IMR-90 (cell line): ENCODE data around the gene DYRK1A. TPM values are rescaled to one million over a fixed set of nuclear protein-coding genes. Genes with fewer than 3 reads are reported as not detected.

Source experiments
- ATAC-seq: fragments of 200-7000 bp; cut with Tn5 transposase; 2 replicates; pipeline ENCODE4 v1.9.1; 2020; ENCODE audit warnings: low read depth, mild to moderate bottlenecking, moderate library complexity
- BruUV-seq: library from RNA; stranded (reverse); fragments of 400-500 nt; replicated peaks from 2 replicates; lab custom pipeline; 2021; lab: Mats Ljungman, UMichigan
- CTCF ChIA-PET: fragments of 300-600 bp; formaldehyde crosslinking; extraction: SDS; loops from one replicate; lab custom pipeline; 2021; ENCODE audit warnings: antibody characterized with exemption; lab: Yijun Ruan, JAX
- POLR2A ChIA-PET: fragments of 300-600 bp; sonication (Branson Sonifier 250); formaldehyde crosslinking; loops from one replicate; lab custom pipeline; 2022; ENCODE audit warnings: antibody characterized with exemption; ENCODE audit not compliant: unreplicated experiment; lab: Charles Lee
- DNase-seq: peaks from one replicate; pipeline ENCODE4 v3.0.0; 2013
- H2AFZ ChIP-seq: replicated peaks from 2 replicates; pipeline ENCODE3; 2013; ENCODE audit warnings: low read length, mild to moderate bottlenecking; ENCODE audit not compliant: poor library complexity
- H2AK5ac ChIP-seq: 2 replicates; pipeline ENCODE4 v1.6.1; 2013; ENCODE audit warnings: low read depth, low read length, inconsistent platforms
- H2AK9ac ChIP-seq: replicated peaks from 2 replicates; pipeline ENCODE3; 2013; ENCODE audit warnings: mild to moderate bottlenecking, low read depth, low read length, moderate library complexity; ENCODE audit not compliant: poor library complexity
- H2BK120ac ChIP-seq: 2 replicates; pipeline ENCODE4 v1.6.1; 2013; ENCODE audit warnings: low read depth, low read length, inconsistent platforms
- H2BK15ac ChIP-seq: 3 replicates; pipeline ENCODE4 v1.6.1; 2013; ENCODE audit warnings: low read depth, low read length, inconsistent platforms
- H2BK20ac ChIP-seq: 2 replicates; pipeline ENCODE4 v1.6.1; 2013; ENCODE audit warnings: low read depth, mild to moderate bottlenecking, inconsistent platforms, low read length, moderate library complexity
- H2BK5ac ChIP-seq: 2 replicates; pipeline ENCODE4 v1.6.1; 2013; ENCODE audit warnings: mild to moderate bottlenecking, low read depth, low read length, inconsistent platforms; ENCODE audit not compliant: poor library complexity, severe bottlenecking
- H3K14ac ChIP-seq: replicated peaks from 2 replicates; pipeline ENCODE4 v1.6.1; 2013; ENCODE audit warnings: low read depth, low read length, inconsistent platforms
- H3K18ac ChIP-seq: 2 replicates; pipeline ENCODE4 v1.6.1; 2013; ENCODE audit warnings: low read depth, low read length, control low read depth
- H3K23ac ChIP-seq: 2 replicates; pipeline ENCODE4 v1.6.1; 2013; ENCODE audit warnings: low read depth, low read length, inconsistent platforms
- H3K27ac ChIP-seq: 2 replicates; pipeline ENCODE4 v1.5.1; 2013; ENCODE audit warnings: mild to moderate bottlenecking, control low read depth, low read length; ENCODE audit not compliant: insufficient read depth
- H3K27me3 ChIP-seq: 2 replicates; pipeline ENCODE4 v1.6.1; 2013; ENCODE audit warnings: low read length; ENCODE audit not compliant: control insufficient read depth, insufficient read depth
- H3K36me3 ChIP-seq: 2 replicates; pipeline ENCODE4 v1.6.1; 2013; ENCODE audit warnings: low read length, mixed read lengths; ENCODE audit not compliant: control insufficient read depth, insufficient read depth
- H3K4ac ChIP-seq: 2 replicates; pipeline ENCODE4 v1.6.1; 2013; ENCODE audit warnings: low read depth, low read length, inconsistent platforms
- H3K4me1 ChIP-seq: 2 replicates; pipeline ENCODE4 v1.6.1; 2013; ENCODE audit warnings: low read length, mixed read lengths; ENCODE audit not compliant: control insufficient read depth, insufficient read depth
- H3K4me2 ChIP-seq: 2 replicates; pipeline ENCODE4 v1.6.1; 2013; ENCODE audit warnings: low read depth, mild to moderate bottlenecking, control low read depth, low read length, moderate library complexity
- H3K4me3 ChIP-seq: 2 replicates; pipeline ENCODE4 v1.5.1; 2013; ENCODE audit warnings: low read depth, mild to moderate bottlenecking, control low read depth, low read length, moderate library complexity; ENCODE audit not compliant: insufficient read depth
- H3K56ac ChIP-seq: 2 replicates; pipeline ENCODE4 v1.6.1; 2013; ENCODE audit warnings: low read length, inconsistent platforms; ENCODE audit not compliant: insufficient read depth; ENCODE audit errors: extremely low read depth
- H3K79me1 ChIP-seq, 2 experiments: 2 replicates each; pipeline ENCODE4 v1.6.1; 2013; ENCODE audit warnings: low read length in 2 of 2, inconsistent platforms in 1 of 2, low read depth in 1 of 2
- H3K9ac ChIP-seq: 2 replicates; pipeline ENCODE4 v1.6.1; 2013; ENCODE audit warnings: low read depth, low read length, control low read depth
- H3K9me1 ChIP-seq: 2 replicates; pipeline ENCODE4 v1.6.1; 2013; ENCODE audit warnings: low read length, inconsistent platforms; ENCODE audit not compliant: insufficient read depth
- H3K9me3 ChIP-seq: 2 replicates; pipeline ENCODE4 v1.6.1; 2013; ENCODE audit warnings: low read length; ENCODE audit not compliant: control insufficient read depth, insufficient read depth
- H4K20me1 ChIP-seq: 2 replicates; pipeline ENCODE4 v1.6.1; 2013; ENCODE audit warnings: low read length, inconsistent platforms; ENCODE audit not compliant: insufficient read depth
- H4K5ac ChIP-seq: 2 replicates; pipeline ENCODE4 v1.6.1; 2013; ENCODE audit warnings: mild to moderate bottlenecking, low read depth, low read length, control low read depth
- H4K8ac ChIP-seq, 2 experiments: 2 replicates each; pipeline ENCODE4 v1.6.1; 2013; ENCODE audit warnings: low read depth in 2 of 2, low read length in 2 of 2, control low read depth in 1 of 2, inconsistent platforms in 1 of 2
- H4K91ac ChIP-seq: 2 replicates; pipeline ENCODE4 v1.6.1; 2013; ENCODE audit warnings: low read depth, low read length, inconsistent platforms; ENCODE audit not compliant: insufficient read depth
- CEBPB ChIP-seq: IDR thresholded peaks from 2 replicates; pipeline ENCODE4 v1.6.1; 2012; ENCODE audit warnings: low read depth, low read length, improper control_type of control experiment
- FOS ChIP-seq: fragments of 150-350 bp; IDR thresholded peaks from 2 replicates; pipeline ENCODE4 v1.6.1; 2016; ENCODE audit warnings: low read depth, low read length
- MXI1 ChIP-seq: IDR thresholded peaks from 2 replicates; pipeline ENCODE4 v1.6.1; 2012; ENCODE audit warnings: low read depth, mild to moderate bottlenecking, low read length, moderate library complexity, borderline replicate concordance
- NFE2L2 ChIP-seq: fragments of 150-350 bp; IDR thresholded peaks from 2 replicates; pipeline ENCODE4 v1.6.1; 2016; ENCODE audit warnings: low read depth, mild to moderate bottlenecking, low read length
- POLR2A ChIP-seq: IDR thresholded peaks from 2 replicates; pipeline ENCODE4 v1.6.1; 2012; ENCODE audit warnings: mild to moderate bottlenecking, low read depth, low read length
- RAD21 ChIP-seq: IDR thresholded peaks from 2 replicates; pipeline ENCODE4 v1.6.1; 2012; ENCODE audit warnings: low read length, improper control_type of control experiment
- WGBS, 2 experiments: methylation state at CpG; one replicate each; pipeline versions ENCODE4 v1.1.5 to v1.1.7; 2013; ENCODE audit warnings: missing lambda C conversion rate in 2 of 2; ENCODE audit not compliant: insufficient read length in 1 of 2; ENCODE audit errors: extremely low coverage in 2 of 2; 5-methylcytosine and 5-hydroxymethylcytosine counted together
- dilution Hi-C: fragments of 300-500 bp; cut with HindIII; formaldehyde crosslinking; loops from one replicate; pipeline ENCODE4 v1.14.3; 2018; ENCODE audit warnings: low sequenced_read_pairs; ENCODE audit not compliant: unreplicated experiment
- in situ Hi-C: fragments of 300-500 bp; cut with MboI; formaldehyde crosslinking; loops from 3 replicates; pipeline ENCODE4 v1.14.3; 2019; ENCODE audit warnings: low sequenced_read_pairs, inconsistent platforms, mixed read lengths
- intact Hi-C: fragments of 100-400 bp; cut with micrococcal nuclease; formaldehyde crosslinking; loops from 2 replicates; pipeline ENCODE4 v1.10.0; 2022
- polyA plus RNA-seq, 3 experiments: library from polyadenylated mRNA; depleted of rRNA; stranded (reverse); fragments of >200 nt; gene quantifications; 2 replicates each; pipeline ENCODE4 v1.2.3, GENCODE V29; 2012; ENCODE audit warnings: low replicate concordance in 1 of 3
- total RNA-seq: library from RNA; depleted of rRNA; stranded (reverse); fragments of >200 nt; gene quantifications from 2 replicates; pipeline ENCODE4 v1.2.3, GENCODE V29; 2012
- TF ChIP-seq, protein P1 (sequence below): fragments of 150-350 bp; IDR thresholded peaks from 2 replicates; pipeline ENCODE4 v1.6.1; 2017; ENCODE audit warnings: mild to moderate bottlenecking, antibody characterized with exemption, low read length, low read depth
- TF ChIP-seq, protein P2 (sequence below): conservative IDR thresholded peaks from 2 replicates; pipeline ENCODE4 v1.5.1; 2012; ENCODE audit warnings: mild to moderate bottlenecking, low read depth, low read length, improper control_type of control experiment

Gene DYRK1A
- total and polyA plus RNA-seq, 2 of the 4 experiments (the other 2 are of a cell fraction) = 18.6 to 50.5 TPM

GRCh38 chr21:37425684-37426083 lies 59.1 kb downstream of the DYRK1A start:
- Histone ChIP-seq H3K9me1 (peaks cover 13% of the 10 kb centered on the region), H3K23ac (peak overlapping the region; percentile 3; the same call in 1 of the 2 replicates), H2AK5ac (no peak overlapping the region), H2BK120ac (no peak overlapping the region), H2BK5ac (no peak overlapping the region), H3K4ac (no peak overlapping the region), H2BK15ac (no peak overlapping the region), H3K27me3 (no peaks in the 10 kb centered on the region), H2AFZ (no peak overlapping the region), H3K27ac (no peak overlapping the region), H3K18ac (no peak overlapping the region), H3K56ac (no peak overlapping the region), H3K4me3 (no peak overlapping the region), H2BK20ac (no peak overlapping the region), H2AK9ac (no peak overlapping the region), H3K9me3 (no peaks in the 10 kb centered on the region; the same call in 1 of the 2 replicates), H3K4me2 (no peak overlapping the region), H3K36me3 (peaks cover 13% of the 10 kb centered on the region), H4K91ac (no peak overlapping the region), H4K5ac (no peak overlapping the region; the same call in 1 of the 2 replicates), H3K14ac (no peak overlapping the region), H3K4me1 (peaks cover 4% of the 10 kb centered on the region), H4K8ac (no peak overlapping the region), H3K9ac (no peak overlapping the region), H3K79me1 (peaks cover 43 to 59% of the 10 kb centered on the region in 2 experiments), H4K20me1 (peaks cover 33% of the 10 kb centered on the region)
- dilution Hi-C loops = no loop called here
- BruUV-seq = no TSS peak
- intact Hi-C loops = no loop called here
- DNase-seq (no peak), ATAC-seq (no peak)
- POLR2A ChIA-PET = no interaction called here
- in situ Hi-C loops = no loop called here
- TF ChIP-seq FOS (no peak), CEBPB (no peak), NFE2L2 (no peak), POLR2A (no peak), RAD21 (no peak), MXI1 (no peak)
- TF ChIP-seq, protein P1, sequence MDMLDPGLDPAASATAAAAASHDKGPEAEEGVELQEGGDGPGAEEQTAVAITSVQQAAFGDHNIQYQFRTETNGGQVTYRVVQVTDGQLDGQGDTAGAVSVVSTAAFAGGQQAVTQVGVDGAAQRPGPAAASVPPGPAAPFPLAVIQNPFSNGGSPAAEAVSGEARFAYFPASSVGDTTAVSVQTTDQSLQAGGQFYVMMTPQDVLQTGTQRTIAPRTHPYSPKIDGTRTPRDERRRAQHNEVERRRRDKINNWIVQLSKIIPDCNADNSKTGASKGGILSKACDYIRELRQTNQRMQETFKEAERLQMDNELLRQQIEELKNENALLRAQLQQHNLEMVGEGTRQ = no peak
- TF ChIP-seq, protein P2, sequence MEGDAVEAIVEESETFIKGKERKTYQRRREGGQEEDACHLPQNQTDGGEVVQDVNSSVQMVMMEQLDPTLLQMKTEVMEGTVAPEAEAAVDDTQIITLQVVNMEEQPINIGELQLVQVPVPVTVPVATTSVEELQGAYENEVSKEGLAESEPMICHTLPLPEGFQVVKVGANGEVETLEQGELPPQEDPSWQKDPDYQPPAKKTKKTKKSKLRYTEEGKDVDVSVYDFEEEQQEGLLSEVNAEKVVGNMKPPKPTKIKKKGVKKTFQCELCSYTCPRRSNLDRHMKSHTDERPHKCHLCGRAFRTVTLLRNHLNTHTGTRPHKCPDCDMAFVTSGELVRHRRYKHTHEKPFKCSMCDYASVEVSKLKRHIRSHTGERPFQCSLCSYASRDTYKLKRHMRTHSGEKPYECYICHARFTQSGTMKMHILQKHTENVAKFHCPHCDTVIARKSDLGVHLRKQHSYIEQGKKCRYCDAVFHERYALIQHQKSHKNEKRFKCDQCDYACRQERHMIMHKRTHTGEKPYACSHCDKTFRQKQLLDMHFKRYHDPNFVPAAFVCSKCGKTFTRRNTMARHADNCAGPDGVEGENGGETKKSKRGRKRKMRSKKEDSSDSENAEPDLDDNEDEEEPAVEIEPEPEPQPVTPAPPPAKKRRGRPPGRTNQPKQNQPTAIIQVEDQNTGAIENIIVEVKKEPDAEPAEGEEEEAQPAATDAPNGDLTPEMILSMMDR = no peak
- WGBS, 2 experiments = no CpG with 5 or more reads among the region's 2 CpGs
- CTCF ChIA-PET = no interaction called here
